Measurements from ENCODE around the gene DNAJC2. TPM values are rescaled to one million over a fixed set of nuclear protein-coding genes. Genes with fewer than 3 reads are reported as not detected.

DNAJC2 gene
- total RNA-seq, 2 experiments from 2014 or later = 50.0 to 56.2 TPM

DNA sequence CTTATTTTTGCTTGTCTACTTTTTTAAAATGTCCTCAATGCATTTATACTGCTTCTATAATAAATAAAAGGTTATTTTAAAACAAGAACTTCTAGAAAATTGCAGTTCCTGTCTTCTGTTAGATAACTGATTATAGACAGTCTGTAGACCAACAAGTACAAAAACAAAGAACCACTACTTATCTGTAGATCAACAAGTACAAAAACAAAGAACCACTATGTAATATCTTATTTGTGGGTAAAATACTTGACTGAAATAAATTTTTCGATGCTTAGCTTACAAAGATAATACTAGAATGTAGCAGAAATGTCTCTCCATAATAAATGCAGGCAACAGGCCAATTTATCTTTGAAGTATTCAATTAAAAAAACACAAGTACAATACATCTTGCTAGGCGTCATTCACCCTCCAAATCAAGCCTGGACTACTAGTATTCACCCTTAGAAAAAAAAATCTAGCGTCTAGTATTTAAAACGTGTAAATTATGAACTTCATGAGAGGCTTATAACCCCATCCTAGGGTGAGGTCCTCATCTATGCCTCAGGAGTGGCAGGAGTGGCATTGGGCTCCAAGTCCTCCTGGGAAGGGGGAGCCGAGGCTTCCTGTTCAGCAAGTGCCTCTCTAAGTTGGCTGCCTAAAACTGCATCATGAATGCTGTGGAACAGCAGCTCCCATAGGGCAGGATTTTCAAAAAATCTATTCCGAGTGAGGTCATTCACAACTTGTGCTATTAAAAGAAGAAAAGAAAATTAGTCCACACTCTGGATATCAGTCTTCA lies 29.5 kb upstream of the DNAJC2 start:
- Mint-ChIP-seq H3K27me3 (peaks cover 3% of the 10 kb centered on the region), H3K9me3 (ENCODE audit: low read depth) (no peaks in the 10 kb centered on the region), H3K4me3 (no peak overlapping the region), H3K27ac (no peak overlapping the region), H3K36me3 (ENCODE audit: low read depth) (no peaks in the 10 kb centered on the region), H3K4me1 (peaks cover 5% of the 10 kb centered on the region)
- ChIA-PET POLR2A (interaction anchor here (0.7 kb wide), 1 partner anchor 484 kb away, joined by 5 read pairs; no protein-coding TSS in a partner anchor), CTCF (no interaction called here)
- ATAC-seq (no peak), DNase-seq (no peak)
- intact Hi-C loops (cut with DNase I, micrococcal nuclease) = no loop called here

DNA sequence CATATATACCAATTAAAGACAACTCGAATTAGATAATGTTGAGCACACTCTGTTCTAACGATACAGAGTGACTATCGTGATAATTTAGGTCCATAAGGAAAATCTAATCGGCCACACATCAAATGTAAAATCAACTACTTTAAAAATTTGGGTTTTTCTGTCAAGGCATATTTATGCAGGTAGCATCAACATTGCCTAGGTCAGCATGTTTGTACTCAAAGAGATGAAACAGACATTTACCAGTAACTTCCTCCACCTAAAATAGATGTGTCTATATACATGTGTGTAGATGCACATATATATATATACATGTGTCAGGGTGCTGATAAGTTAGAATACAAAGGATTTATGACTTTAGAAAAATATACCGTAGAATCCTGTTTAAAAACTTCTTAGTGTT lies 24.9 kb upstream of the DNAJC2 start:
- no peak for ATAC-seq
- no peaks in the 10 kb centered on the region for H3K27me3 Mint-ChIP-seq
- ChIA-PET POLR2A (no interaction called here), CTCF (no interaction called here)
- no peaks in the 10 kb centered on the region for H3K9me3 Mint-ChIP-seq (ENCODE audit: low read depth)
- intact Hi-C loops (cut with DNase I, micrococcal nuclease) = no loop called here
- no peak overlapping the region for H3K4me3 Mint-ChIP-seq
- H3K4me1 Mint-ChIP-seq = peaks cover 5% of the 10 kb centered on the region
- no peak for DNase-seq
- H3K36me3 Mint-ChIP-seq (ENCODE audit: low read depth) = peaks cover 31% of the 10 kb centered on the region
- no peak overlapping the region for H3K27ac Mint-ChIP-seq

DNA sequence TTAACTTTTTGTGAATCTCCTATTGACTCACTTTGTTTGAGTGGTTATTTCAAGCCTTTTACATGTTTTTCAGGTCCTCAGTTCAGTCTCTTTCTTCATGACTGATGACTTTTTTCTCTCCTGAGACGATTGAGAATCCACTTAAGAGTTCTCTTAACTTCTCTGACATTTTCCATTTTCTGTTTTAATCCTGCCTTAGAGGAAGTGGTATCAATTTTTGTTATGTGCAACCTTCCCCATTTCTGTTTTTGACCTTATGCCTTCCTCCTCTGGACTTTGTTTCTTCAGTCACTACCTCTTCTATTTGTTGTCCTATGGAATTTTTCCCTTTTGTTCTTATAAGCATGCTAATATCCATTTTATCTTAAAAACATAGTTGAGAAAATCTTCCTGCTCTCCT lies 5.2 kb upstream of the DNAJC2 start:
- peak overlapping the region; percentile 93 for H3K27ac Mint-ChIP-seq
- ChIA-PET CTCF (interaction anchor here (2.1 kb wide), 1 partner anchor 56 kb away, joined by 4 read pairs; no protein-coding TSS in a partner anchor), POLR2A (no interaction called here)
- no peaks in the 10 kb centered on the region for H3K9me3 Mint-ChIP-seq (ENCODE audit: low read depth)
- peaks cover 62% of the 10 kb centered on the region for H3K4me1 Mint-ChIP-seq
- ATAC-seq (no peak), DNase-seq (no peak)
- H3K27me3 Mint-ChIP-seq = no peaks in the 10 kb centered on the region
- H3K36me3 Mint-ChIP-seq (ENCODE audit: low read depth) = peaks cover 40% of the 10 kb centered on the region
- intact Hi-C loops (cut with DNase I, micrococcal nuclease) = loop anchor here (2.0 to 10.0 kb wide), 5 partner anchors 55 to 1665 kb away; partner anchors contain the start of genes ARMC10 (in 1 of the 2), KMT2E (in 1 of the 2) and NAPEPLD (in 1 of the 2)
- H3K4me3 Mint-ChIP-seq = peak overlapping the region; percentile 94

DNA sequence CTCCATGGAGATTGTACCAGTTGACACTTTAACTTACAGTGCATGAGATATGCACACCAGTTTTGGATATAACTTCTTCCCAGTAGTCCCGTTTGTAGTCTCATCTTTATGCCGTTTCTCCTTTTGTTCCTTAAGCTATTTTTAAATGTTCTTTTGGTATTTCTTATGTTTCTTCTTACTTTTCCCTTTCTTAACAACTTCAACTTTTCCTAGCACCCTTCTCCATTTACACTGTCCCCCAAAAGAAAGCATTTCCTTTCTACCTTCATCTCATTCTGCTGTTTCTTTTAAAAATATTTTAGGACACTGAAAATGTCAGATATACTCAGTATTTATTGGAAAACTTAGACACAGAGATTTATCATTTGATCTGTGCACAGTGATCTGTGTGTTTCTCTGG lies 4.4 kb upstream of the DNAJC2 start:
- intact Hi-C loops (cut with DNase I, micrococcal nuclease) = loop anchor here (1.0 to 10.0 kb wide), 6 partner anchors 56 to 1666 kb away; partner anchors contain the start of genes ARMC10 (in 1 of the 2), KMT2E (in 1 of the 2) and NAPEPLD (in 1 of the 2)
- Mint-ChIP-seq H3K4me3 (peak overlapping the region; percentile 94), H3K4me1 (peaks cover 62% of the 10 kb centered on the region), H3K9me3 (ENCODE audit: low read depth) (no peaks in the 10 kb centered on the region), H3K27me3 (no peaks in the 10 kb centered on the region), H3K36me3 (ENCODE audit: low read depth) (peaks cover 40% of the 10 kb centered on the region), H3K27ac (peak overlapping the region; percentile 93)
- ChIA-PET CTCF (interaction anchor here (1.6 to 2.1 kb wide), 2 partner anchors 9 to 57 kb away, joined by 4 to 6 read pairs; no protein-coding TSS in a partner anchor), POLR2A (no interaction called here)
- ATAC-seq = no peak
- no peak for DNase-seq

DNA sequence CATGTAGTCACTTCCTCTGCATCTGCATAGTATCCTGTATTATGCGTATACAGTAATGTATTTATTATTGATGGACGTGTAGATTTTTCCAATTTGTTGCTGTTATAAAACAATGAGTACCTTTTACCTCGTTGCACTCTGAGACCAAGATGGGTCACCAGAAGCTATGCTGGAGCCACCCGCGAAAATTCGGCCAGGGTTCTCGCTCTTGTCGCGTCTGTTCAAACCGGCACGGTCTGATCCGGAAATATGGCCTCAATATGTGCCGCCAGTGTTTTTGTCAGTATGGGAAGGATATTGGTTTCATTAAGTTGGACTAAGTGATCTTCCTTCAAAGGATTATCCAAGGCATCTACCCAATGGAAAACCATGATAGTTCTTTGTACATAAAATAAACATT lies 3.9 kb upstream of the DNAJC2 start:
- Mint-ChIP-seq H3K27ac (peak overlapping the region; percentile 97), H3K27me3 (no peaks in the 10 kb centered on the region), H3K4me3 (peak overlapping the region; percentile 94), H3K36me3 (ENCODE audit: low read depth) (peaks cover 39% of the 10 kb centered on the region), H3K4me1 (peaks cover 58% of the 10 kb centered on the region), H3K9me3 (ENCODE audit: low read depth) (no peaks in the 10 kb centered on the region)
- peak; percentile 23 for DNase-seq
- POLR2A ChIA-PET = no interaction called here
- CTCF ChIA-PET = interaction anchor here (1.2 to 2.1 kb wide), 3 partner anchors 10 to 58 kb away, joined by 3 to 6 read pairs (median 4); no protein-coding TSS in a partner anchor
- ATAC-seq = no peak
- intact Hi-C loops (cut with DNase I, micrococcal nuclease) = loop anchor here (1.0 to 10.0 kb wide), 6 partner anchors 56 to 1666 kb away; partner anchors contain the start of genes ARMC10 (in 1 of the 2), KMT2E (in 1 of the 2) and NAPEPLD (in 1 of the 2)

DNA sequence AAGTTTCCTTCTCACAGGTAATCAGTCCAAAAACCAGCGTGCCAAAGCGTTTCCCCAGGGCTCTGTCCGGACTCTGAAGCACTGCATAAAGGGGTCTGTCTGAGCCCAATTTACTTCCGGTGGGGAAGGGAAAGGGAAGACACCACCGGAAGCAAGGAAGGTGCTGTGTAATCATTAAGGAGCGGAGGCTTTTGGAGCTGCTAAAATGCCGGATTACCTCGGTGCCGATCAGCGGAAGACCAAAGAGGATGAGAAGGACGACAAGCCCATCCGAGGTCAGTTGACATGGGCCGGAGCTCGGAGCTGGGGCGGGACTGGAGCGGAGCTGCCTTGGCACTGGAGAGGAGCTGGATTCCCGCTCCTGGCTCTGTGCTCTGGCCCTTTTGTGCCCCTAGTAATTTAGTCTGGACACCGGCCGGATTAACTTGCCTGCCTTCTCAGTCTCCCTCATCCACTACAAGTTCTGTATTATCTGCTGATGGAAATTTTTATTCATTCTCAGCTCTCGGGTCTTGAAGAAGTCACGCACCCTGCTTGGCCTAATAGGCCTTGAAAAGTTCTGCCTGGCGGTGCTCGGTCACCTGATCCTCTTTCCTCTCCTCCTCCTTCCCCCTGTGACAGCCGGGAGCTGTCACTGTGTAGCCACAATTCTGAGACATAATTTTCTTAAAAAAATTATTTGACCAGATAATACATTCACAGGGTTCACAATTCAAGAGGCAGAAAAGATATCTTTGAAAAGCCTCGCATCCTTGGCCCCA lies 3.1 kb upstream of the DNAJC2 start, which contains the start of gene PSMC2:
TSS of gene PSMC2 (plus strand) at position 137 of the 761 bp plus-strand sequence. CDS start at position 206, 69 bp downstream.
- Mint-ChIP-seq H3K27ac (peak within 1 kb of the TSS; percentile 97), H3K36me3 (ENCODE audit: low read depth) (peaks cover 36% of the 10 kb centered on the region), H3K4me3 (peak within 1 kb of the TSS; percentile 94), H3K9me3 (ENCODE audit: low read depth) (no peaks in the 10 kb centered on the region), H3K4me1 (peaks cover 55% of the 10 kb centered on the region), H3K27me3 (no peaks in the 10 kb centered on the region)
- ChIA-PET POLR2A (interaction anchor here (0.5 to 1.0 kb wide), 2 partner anchors 20 to 400 kb away, joined by 3 to 5 read pairs; no protein-coding TSS in a partner anchor), CTCF (interaction anchor here (0.9 to 2.1 kb wide), 6 partner anchors 10 to 275 kb away, joined by 3 to 6 read pairs (median 3); no protein-coding TSS in a partner anchor)
- ATAC-seq (peak; percentile 69), DNase-seq (peak; percentile 87)
- intact Hi-C loops (cut with DNase I, micrococcal nuclease) = loop anchor here (1.0 to 10.0 kb wide), 7 partner anchors 50 to 1667 kb away; partner anchors contain the start of genes PMPCB (in 2 of the 2), ARMC10 (in 1 of the 2), KMT2E (in 1 of the 2) and NAPEPLD (in 1 of the 2)

DNA sequence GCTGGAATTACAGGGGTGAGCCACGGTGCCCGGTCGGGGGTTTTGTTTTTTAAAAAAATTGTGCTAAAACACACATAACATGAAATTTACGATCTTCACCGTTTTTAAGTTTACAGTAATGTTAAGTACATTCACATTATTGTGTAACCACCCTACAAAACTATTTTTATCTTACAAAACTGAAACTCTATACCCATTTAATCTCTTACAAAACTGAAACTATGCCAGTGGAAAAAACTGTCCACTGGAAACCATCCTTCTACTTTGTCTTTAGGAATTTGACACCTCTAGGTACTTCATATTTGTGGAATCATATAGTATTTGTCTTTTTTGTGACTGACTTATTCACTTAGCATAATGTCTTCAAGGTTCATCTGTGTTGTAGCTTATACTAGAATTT lies 1.8 kb upstream of the DNAJC2 start:
- Mint-ChIP-seq H3K9me3 (ENCODE audit: low read depth) (no peaks in the 10 kb centered on the region), H3K27ac (peak overlapping the region; percentile 60), H3K36me3 (ENCODE audit: low read depth) (peaks cover 34% of the 10 kb centered on the region), H3K27me3 (no peaks in the 10 kb centered on the region), H3K4me1 (peaks cover 55% of the 10 kb centered on the region), H3K4me3 (peak overlapping the region; percentile 94)
- DNase-seq = no peak
- ATAC-seq = no peak
- POLR2A ChIA-PET = no interaction called here
- CTCF ChIA-PET = interaction anchor here (1.0 kb wide), 2 partner anchors 49 to 274 kb away, joined by 3 to 4 read pairs; no protein-coding TSS in a partner anchor
- intact Hi-C loops (cut with DNase I, micrococcal nuclease) = loop anchor here (5.0 to 10.0 kb wide), 4 partner anchors 58 to 1668 kb away; partner anchors contain the start of genes ARMC10 (in 1 of the 2) and KMT2E (in 1 of the 2)

DNA sequence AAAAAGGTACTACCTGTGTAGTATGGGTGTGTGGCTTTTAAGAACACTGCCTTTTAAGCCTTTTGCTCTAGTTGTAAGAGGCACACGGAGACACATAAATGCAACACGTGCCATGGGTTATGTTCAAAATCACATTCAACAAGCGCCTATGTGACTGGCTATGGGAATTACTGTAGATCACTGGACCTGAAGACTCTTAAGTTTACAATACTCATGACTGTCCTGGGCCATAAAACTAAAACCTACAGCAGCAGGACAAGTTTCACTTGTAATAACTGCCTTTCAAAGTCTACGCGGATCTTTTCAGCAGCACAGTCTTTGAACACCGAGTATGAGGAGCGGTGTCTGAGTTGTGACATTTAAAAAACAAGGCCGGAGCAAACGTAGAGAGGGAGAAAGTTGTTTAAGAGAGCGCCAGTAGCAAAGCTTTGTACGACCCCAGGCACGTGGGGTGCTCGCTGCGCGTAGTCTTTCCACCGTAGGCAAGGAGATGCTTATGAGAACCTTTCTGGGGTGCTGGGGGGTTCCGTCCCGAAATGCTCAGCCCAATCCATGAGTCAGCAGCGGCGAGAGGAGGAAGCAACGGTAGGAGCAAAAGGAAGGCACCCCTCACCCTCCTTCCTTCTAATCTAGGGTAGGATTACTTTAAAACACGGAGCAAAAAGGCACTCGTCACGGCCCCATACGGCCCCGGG lies 662 bp downstream of the DNAJC2 start:
- H3K4me1 Mint-ChIP-seq = peaks cover 61% of the 10 kb centered on the region
- peak overlapping the region; percentile 92 for H3K4me3 Mint-ChIP-seq
- DNase-seq = peak; percentile 49
- peak; percentile 24 for ATAC-seq
- no peaks in the 10 kb centered on the region for H3K27me3 Mint-ChIP-seq
- CTCF ChIA-PET = interaction anchor here (1.8 kb wide), 1 partner anchor 30 kb away, joined by 6 read pairs; no protein-coding TSS in a partner anchor
- peaks cover 40% of the 10 kb centered on the region for H3K36me3 Mint-ChIP-seq (ENCODE audit: low read depth)
- H3K27ac Mint-ChIP-seq = peak overlapping the region; percentile 99
- POLR2A ChIA-PET = interaction anchor here (0.8 to 1.0 kb wide), 2 partner anchors 7 to 13 kb away, joined by 3 read pairs; no protein-coding TSS in a partner anchor
- no peaks in the 10 kb centered on the region for H3K9me3 Mint-ChIP-seq (ENCODE audit: low read depth)
- intact Hi-C loops (cut with DNase I, micrococcal nuclease) = loop anchor here (1.0 to 10.0 kb wide), 6 partner anchors 19 to 1671 kb away; partner anchors contain the start of genes FAM185A (in 1 of the 2) and KMT2E (in 1 of the 2)

DNA sequence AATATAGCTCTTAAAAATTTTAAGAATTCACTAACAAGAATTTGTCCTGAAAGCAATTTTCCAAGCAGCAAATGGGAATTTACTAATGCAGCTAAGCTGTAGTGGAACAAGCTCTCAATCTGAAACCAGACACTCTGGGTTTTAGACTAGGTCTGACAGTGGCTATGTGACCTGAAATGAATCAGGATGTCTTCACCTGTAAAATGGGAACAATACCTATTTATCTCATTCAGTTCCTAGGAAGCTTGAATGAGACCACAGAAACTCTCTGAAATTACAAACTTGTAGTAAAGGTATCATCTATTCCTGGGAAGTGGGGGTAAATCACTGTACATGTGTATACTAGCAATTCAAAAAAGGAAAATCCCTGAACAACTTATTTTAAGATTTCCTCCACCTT lies 1.2 kb downstream of the DNAJC2 start:
- ATAC-seq (peak; percentile 10), DNase-seq (no peak)
- peak overlapping the region; percentile 99 for H3K27ac Mint-ChIP-seq
- peak overlapping the region; percentile 92 for H3K4me3 Mint-ChIP-seq
- peaks cover 40% of the 10 kb centered on the region for H3K36me3 Mint-ChIP-seq (ENCODE audit: low read depth)
- intact Hi-C loops (cut with DNase I, micrococcal nuclease) = loop anchor here (2.0 to 10.0 kb wide), 4 partner anchors 61 to 1671 kb away; partner anchors contain the start of genes FAM185A (in 1 of the 2) and KMT2E (in 1 of the 2)
- POLR2A ChIA-PET = interaction anchor here (0.7 to 1.0 kb wide), 8 partner anchors 8 to 1667 kb away, joined by 3 to 7 read pairs (median 3); no protein-coding TSS in a partner anchor
- no peaks in the 10 kb centered on the region for H3K27me3 Mint-ChIP-seq
- peaks cover 57% of the 10 kb centered on the region for H3K4me1 Mint-ChIP-seq
- CTCF ChIA-PET = interaction anchor here (1.0 to 1.8 kb wide), 3 partner anchors 29 to 43 kb away, joined by 3 to 6 read pairs (median 3); no protein-coding TSS in a partner anchor
- no peaks in the 10 kb centered on the region for H3K9me3 Mint-ChIP-seq (ENCODE audit: low read depth)

DNA sequence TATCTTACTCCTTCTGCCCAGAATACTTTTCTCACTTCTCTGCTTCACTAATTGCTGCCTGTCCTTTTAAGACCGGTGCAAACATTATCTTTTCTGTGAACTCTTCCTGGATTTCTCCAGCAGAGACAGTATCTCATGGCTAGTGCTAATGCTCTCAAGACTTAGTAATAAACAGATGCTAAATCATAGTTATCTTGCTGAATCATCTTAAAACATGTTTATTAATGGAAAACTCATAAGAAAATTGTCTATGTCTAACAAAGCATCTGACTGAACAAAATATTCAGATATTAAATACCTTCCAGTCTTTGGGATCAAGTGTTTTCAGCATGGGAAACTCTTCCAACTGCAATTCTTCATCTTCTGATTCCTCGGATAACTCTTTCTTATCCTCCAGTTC lies 3.1 kb downstream of the DNAJC2 start:
- intact Hi-C loops (cut with DNase I, micrococcal nuclease) = loop anchor here (5.0 to 10.0 kb wide), 3 partner anchors 63 to 1673 kb away; partner anchors contain the start of genes FAM185A (in 1 of the 2) and KMT2E (in 1 of the 2)
- peak overlapping the region; percentile 18 for H3K4me3 Mint-ChIP-seq

More for the DNA sequence above, 3.1 kb downstream of the DNAJC2 start:
- Mint-ChIP-seq H3K36me3 (ENCODE audit: low read depth) (peaks cover 54% of the 10 kb centered on the region), H3K27ac (peak overlapping the region; percentile 70), H3K4me1 (peaks cover 49% of the 10 kb centered on the region), H3K27me3 (no peaks in the 10 kb centered on the region), H3K9me3 (ENCODE audit: low read depth) (no peaks in the 10 kb centered on the region)
- ChIA-PET CTCF (no interaction called here), POLR2A (no interaction called here)
- DNase-seq = no peak
- ATAC-seq = no peak
